Measurements from ENCODE around the gene ALX3. TPM values are rescaled to one million over a fixed set of nuclear protein-coding genes. Genes with fewer than 3 reads are reported as not detected.
A peak's percentile ranks its signal among the peaks of the same experiment; 100 is the strongest.

Gene ALX3
- total and polyA plus RNA-seq, 10 of the 15 experiments (the other 5 are each of a cell fraction or from before 2014, with no cell fraction given) = not detected

DNA sequence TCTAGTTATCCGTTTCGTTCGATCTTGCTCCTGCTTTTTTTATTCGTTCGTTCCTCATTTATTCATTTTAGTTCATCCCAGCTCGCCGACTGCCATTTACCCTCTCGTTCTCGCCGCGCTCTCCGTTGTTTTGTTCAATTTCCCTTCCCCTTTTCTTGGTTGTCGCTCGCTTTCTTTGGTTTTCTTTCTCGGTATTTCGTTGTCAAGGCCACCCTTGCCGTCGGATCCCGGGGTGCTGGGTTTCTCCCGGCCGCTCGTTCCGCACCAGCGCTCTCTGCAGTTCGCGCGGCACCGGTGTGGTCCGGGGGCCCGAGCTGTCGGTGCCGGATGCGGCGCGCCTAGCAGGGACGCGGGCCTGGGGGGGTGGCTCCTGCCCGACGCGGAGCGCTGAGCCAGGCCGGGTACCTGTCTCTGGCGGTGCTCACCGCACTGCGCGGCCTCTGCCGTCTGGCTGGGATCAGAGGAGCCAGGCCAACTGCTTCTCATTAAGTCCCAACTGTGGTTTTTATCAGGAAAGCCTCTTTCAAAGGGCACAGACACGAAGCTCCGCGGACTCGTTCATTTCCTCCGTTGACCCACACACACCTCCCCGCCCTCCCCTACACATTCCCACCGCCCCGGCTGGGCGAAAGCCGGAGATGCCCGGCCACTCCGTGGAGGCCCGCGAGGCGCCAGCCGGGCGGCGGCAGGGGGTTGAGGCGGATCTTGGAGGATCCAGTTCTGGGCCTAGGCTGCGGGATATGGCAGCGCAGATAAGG is 1.6 kb downstream of the ALX3 start:
- ATAC-seq (peak; percentile 47), DNase-seq (ENCODE audit: low read depth, low spot score) (no peak), FAIRE-seq (no peak)
- ChIA-PET CTCF (interaction anchor here (0.8 kb wide), 1 partner anchor 40 kb away, joined by 3 read pairs; no protein-coding TSS in a partner anchor), RAD21 (ENCODE audit: unreplicated experiment) (no interaction called here), SMC1A (ENCODE audit: uncharacterized antibody, unreplicated experiment) (no interaction called here), POLR2A (no interaction called here)
- no peaks in the 10 kb centered on the region for H3K9me3 ChIP-seq (replicated peaks; ENCODE audit: control insufficient read depth, insufficient read depth, low read length)
- no peaks in the 10 kb centered on the region for H3K4me1 ChIP-seq (ENCODE audit: control insufficient read depth, insufficient read depth, low read length)
- no peaks in the 10 kb centered on the region for H3K36me3 ChIP-seq (ENCODE audit: control insufficient read depth in 2 of 2, insufficient read depth in 2 of 2, low read length in 1 of 2)
- intact Hi-C loops (cut with micrococcal nuclease; ENCODE audit: unreplicated experiment) (no loop called here), in situ Hi-C loops (cut with MboI) (no loop called here)
- no TSS peak for BruUV-seq (replicated peaks)
- no peaks in the 10 kb centered on the region for H3K79me2 ChIP-seq (ENCODE audit: control insufficient read depth, insufficient read depth, low read length)
- no peak overlapping the region for H3K4me3 ChIP-seq
- H4K20me1 ChIP-seq (ENCODE audit: control insufficient read depth, insufficient read depth) = peaks cover 4% of the 10 kb centered on the region
- H3K9ac ChIP-seq (ENCODE audit: control insufficient read depth, insufficient read depth, low read length) = no peak overlapping the region
- WGBS (ENCODE audit: insufficient coverage, insufficient replicate concordance, low lambda C conversion rate, missing lambda C conversion rate) = 27% methylated on average over 67 of the region's 68 CpGs
- no peak overlapping the region for H2AFZ ChIP-seq (ENCODE audit: control insufficient read depth, low read depth, low read length)
- peaks cover 28 to 36% of the 10 kb centered on the region in 2 experiments for H3K27me3 ChIP-seq (replicated peaks in 1 of 2; ENCODE audit: control insufficient read depth in 2 of 2, insufficient read depth in 2 of 2, low read length in 1 of 2)
- H3K4me2 ChIP-seq (ENCODE audit: control insufficient read depth, insufficient read depth) = peak overlapping the region; percentile 59; the same call in 1 of the 2 replicates
- H3K27ac ChIP-seq (ENCODE audit: control insufficient read depth, insufficient read depth) = no peak overlapping the region
- TF ChIP-seq BACH1 (IDR thresholded peaks at IDR 0.05; ENCODE audit: borderline replicate concordance) (no peak), ATF7 (IDR thresholded peaks at IDR 0.05; ENCODE audit: low read depth) (no peak), TCF3 (IDR thresholded peaks at IDR 0.05; ENCODE audit: borderline replicate concordance, insufficient read depth, low read depth, low read length) (no peak), BMI1 (IDR thresholded peaks at IDR 0.05; ENCODE audit: borderline replicate concordance) (peak; percentile 95), EZH2 (IDR thresholded peaks at IDR 0.05; ENCODE audit: borderline replicate concordance, control insufficient read depth, low read depth, low read length) (peak; percentile 99; the same call in 1 of the 2 replicates), SMAD5 (IDR thresholded peaks at IDR 0.05; ENCODE audit: low read depth) (no peak)

Data from GM12878 (cell line).